ENCODE measurements around the gene TUBA4A.
"Not testable (repeated sequence)": the region's sequence is repeated elsewhere in the genome, so short reads cannot be mapped to it uniquely, and the experiment has no call there.

DNA sequence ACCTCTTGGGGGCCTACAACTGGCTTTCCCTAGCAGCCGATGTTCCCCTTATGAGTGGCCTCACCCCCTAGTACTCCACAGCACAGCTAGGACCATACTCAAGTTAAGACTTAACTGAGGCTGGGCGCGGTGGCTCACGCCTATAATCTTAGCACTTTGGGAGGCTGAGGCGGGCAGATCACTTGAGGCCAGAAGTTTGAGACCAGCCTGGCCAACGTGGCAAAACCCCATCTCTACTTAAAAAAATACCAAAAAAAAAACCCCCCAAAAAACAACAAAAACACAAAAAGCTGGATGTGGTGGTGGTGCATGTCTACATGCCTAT lies 33.4 kb upstream of the TUBA4A start:
- TF ChIP-seq, protein P1, sequence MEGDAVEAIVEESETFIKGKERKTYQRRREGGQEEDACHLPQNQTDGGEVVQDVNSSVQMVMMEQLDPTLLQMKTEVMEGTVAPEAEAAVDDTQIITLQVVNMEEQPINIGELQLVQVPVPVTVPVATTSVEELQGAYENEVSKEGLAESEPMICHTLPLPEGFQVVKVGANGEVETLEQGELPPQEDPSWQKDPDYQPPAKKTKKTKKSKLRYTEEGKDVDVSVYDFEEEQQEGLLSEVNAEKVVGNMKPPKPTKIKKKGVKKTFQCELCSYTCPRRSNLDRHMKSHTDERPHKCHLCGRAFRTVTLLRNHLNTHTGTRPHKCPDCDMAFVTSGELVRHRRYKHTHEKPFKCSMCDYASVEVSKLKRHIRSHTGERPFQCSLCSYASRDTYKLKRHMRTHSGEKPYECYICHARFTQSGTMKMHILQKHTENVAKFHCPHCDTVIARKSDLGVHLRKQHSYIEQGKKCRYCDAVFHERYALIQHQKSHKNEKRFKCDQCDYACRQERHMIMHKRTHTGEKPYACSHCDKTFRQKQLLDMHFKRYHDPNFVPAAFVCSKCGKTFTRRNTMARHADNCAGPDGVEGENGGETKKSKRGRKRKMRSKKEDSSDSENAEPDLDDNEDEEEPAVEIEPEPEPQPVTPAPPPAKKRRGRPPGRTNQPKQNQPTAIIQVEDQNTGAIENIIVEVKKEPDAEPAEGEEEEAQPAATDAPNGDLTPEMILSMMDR (IDR thresholded peaks at IDR 0.05): not testable (repeated sequence)
- TF ChIP-seq POLR2A (IDR thresholded peaks at IDR 0.05): not testable (repeated sequence)

Data from stomach (tissue), 4 donors.